Activated CD8-positive, alpha-beta memory T cell treated with anti-CD3 and anti-CD28 coated beads, Interleukin-2, amount 10 ng/mL, durations not matched to agents 7 days and 5 days (primary cell): ENCODE results near the gene CMTR1. TPM values are rescaled to one million over a fixed set of nuclear protein-coding genes. Genes with fewer than 3 reads are reported as not detected.

Source experiments
- ATAC-seq: fragments of 150-1000 bp; cut with Tn5 transposase; one replicate; pipeline ENCODE4 v1.10.0; 2021; ENCODE audit warnings: moderate library complexity
- CTCF ChIA-PET: fragments of 350-600 bp; sonication (Branson Sonifier 250); formaldehyde crosslinking; loops from one replicate; lab custom pipeline; 2021; ENCODE audit warnings: antibody characterized with exemption; lab: Charles Lee
- DNase-seq: peaks from one replicate; pipeline ENCODE4 v3.0.0-alpha.2; 2020
- H3K27ac Mint-ChIP-seq: one replicate; pipeline ENCODE4 v1.8.0; 2021; ENCODE audit warnings: mild to moderate bottlenecking, mixed read lengths
- H3K27me3 Mint-ChIP-seq: one replicate; pipeline ENCODE4 v1.8.0; 2021; ENCODE audit warnings: mixed read lengths
- H3K36me3 Mint-ChIP-seq: one replicate; pipeline ENCODE4 v1.8.0; 2021; ENCODE audit warnings: mild to moderate bottlenecking, mixed read lengths
- H3K4me1 Mint-ChIP-seq: one replicate; pipeline ENCODE4 v1.8.0; 2021; ENCODE audit warnings: mixed read lengths
- H3K4me3 Mint-ChIP-seq: one replicate; pipeline ENCODE4 v1.8.0; 2021; ENCODE audit warnings: mild to moderate bottlenecking, moderate library complexity, mixed read lengths
- H3K9me3 Mint-ChIP-seq: one replicate; pipeline ENCODE4 v1.8.0; 2022; ENCODE audit warnings: low read depth, mixed read lengths
- total RNA-seq, 2 experiments: library from RNA; stranded (reverse); gene quantifications; one replicate each; pipeline ENCODE4 v1.2.3, GENCODE V29; 2021

Gene CMTR1
- total RNA-seq, 2 experiments from 2014 or later: 83.9 to 120 TPM

DNA sequence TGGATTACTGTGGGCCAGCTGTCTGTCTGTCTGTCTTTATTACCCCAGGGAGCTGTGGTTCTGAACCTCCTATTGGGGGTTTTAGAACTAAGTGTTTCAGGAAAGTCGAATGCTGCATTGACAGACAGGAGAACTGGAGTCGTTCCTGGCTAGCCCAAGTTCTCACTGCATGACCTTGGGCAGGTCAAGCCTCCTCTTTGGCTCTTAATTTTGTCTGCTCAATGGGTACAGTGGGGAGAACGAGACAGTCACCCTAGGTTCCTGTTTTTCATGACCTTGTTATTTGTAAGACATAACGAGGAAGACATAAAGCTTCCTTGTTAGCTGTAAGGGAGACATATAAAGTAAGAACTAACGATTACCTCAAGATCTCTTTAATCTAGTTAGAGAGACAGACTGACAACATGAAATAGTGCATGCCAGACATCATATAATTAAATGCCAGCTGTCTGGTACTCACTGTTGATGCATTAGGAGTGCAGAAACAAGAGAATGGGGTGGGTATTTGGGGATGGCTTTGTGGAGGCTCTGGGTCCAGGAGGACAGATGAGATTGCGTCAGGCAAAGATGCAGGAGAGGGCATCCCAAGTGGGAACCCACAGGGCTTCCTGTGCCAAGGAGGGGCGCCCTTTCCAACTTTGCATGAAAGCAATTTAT is 70.4 kb downstream of the CMTR1 start:
- DNase-seq (no peak), ATAC-seq (no peak)
- H3K9me3 Mint-ChIP-seq: no peaks in the 10 kb centered on the region
- CTCF ChIA-PET: interaction anchor here (0.6 to 10.2 kb wide), 6 partner anchors 12 to 257 kb away, joined by 3 to 79 read pairs (median 4); no protein-coding TSS in a partner anchor
- no peak overlapping the region for H3K4me3 Mint-ChIP-seq
- H3K4me1 Mint-ChIP-seq: peaks cover 57% of the 10 kb centered on the region
- H3K27ac Mint-ChIP-seq: peak overlapping the region; percentile 93
- peaks cover 2% of the 10 kb centered on the region for H3K36me3 Mint-ChIP-seq
- H3K27me3 Mint-ChIP-seq: no peaks in the 10 kb centered on the region

DNA sequence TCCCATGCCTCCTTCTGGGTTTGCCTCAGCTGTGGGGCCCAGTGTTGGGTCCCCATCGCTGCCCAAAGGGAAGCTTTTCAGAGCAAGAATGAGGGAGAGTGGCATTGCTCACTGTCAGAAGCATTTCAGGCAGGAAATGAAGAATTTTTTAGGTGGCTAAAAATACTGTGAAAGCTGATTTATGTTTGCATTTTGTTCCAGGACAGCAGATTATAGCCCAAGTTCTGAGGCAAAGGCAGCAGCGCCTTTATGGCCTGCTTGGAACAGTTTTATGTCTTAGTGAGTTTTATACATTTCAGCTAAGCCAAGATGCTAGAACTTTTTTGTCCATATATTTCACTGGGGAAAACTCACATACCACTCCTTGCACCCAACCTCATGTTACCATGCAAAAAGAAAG is 71.0 kb downstream of the CMTR1 start:
- H3K36me3 Mint-ChIP-seq: peaks cover 2% of the 10 kb centered on the region
- DNase-seq (no peak), ATAC-seq (no peak)
- H3K4me3 Mint-ChIP-seq: no peak overlapping the region
- peaks cover 53% of the 10 kb centered on the region for H3K4me1 Mint-ChIP-seq
- CTCF ChIA-PET: interaction anchor here (1.0 to 10.2 kb wide), 4 partner anchors 12 to 258 kb away, joined by 3 to 79 read pairs (median 7); no protein-coding TSS in a partner anchor
- H3K9me3 Mint-ChIP-seq: no peaks in the 10 kb centered on the region
- no peaks in the 10 kb centered on the region for H3K27me3 Mint-ChIP-seq
- H3K27ac Mint-ChIP-seq: peak overlapping the region; percentile 50

DNA sequence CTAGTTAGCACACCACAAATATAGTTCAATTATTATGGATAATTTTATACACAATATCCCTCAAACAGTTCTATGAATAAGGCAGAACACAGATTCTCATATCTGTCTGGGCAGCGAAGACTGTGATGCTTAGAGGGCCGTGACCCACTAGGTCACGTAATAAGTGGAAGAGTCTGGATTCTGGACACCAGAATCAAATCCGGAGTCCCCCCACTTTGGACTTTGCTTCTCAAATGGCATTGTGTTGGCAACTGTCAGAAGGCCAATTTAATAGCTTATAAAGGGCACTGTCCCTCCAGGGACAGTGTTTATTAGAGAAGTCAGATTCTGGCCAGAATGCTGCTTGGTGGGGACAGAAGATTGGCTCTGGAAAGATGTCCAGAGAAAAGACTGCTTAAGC is 73.5 kb downstream of the CMTR1 start:
- H3K27me3 Mint-ChIP-seq: no peaks in the 10 kb centered on the region
- peaks cover 37% of the 10 kb centered on the region for H3K4me1 Mint-ChIP-seq
- no peaks in the 10 kb centered on the region for H3K9me3 Mint-ChIP-seq
- DNase-seq (no peak), ATAC-seq (no peak)
- H3K4me3 Mint-ChIP-seq: no peak overlapping the region
- CTCF ChIA-PET: interaction anchor here (10.2 kb wide), 1 partner anchor 9 kb away, joined by 79 read pairs; no protein-coding TSS in a partner anchor
- H3K36me3 Mint-ChIP-seq: no peaks in the 10 kb centered on the region
- no peak overlapping the region for H3K27ac Mint-ChIP-seq

DNA sequence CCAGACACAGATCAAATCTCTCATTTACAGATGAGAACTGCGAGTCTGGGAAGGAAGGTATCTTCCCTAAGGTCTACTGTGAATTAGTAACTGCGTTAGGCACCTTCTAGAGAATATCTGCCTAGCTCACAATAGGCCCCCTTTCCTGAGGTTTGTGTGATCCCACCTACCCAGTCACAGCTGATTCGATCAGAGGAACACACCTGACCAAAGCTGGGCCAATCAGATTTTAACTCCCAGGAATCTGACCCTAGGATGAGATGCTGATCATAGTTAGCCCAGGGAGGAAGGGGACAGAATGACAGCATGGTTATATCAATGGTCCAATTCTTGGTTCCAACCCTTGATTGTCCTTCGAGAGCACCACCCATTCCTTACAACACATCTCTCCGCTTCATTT is 74.1 kb downstream of the CMTR1 start:
- ATAC-seq: no peak
- H3K4me1 Mint-ChIP-seq: peaks cover 32% of the 10 kb centered on the region
- no peak overlapping the region for H3K27ac Mint-ChIP-seq
- no peak for DNase-seq
- CTCF ChIA-PET: interaction anchor here (10.2 kb wide), 1 partner anchor 9 kb away, joined by 79 read pairs; no protein-coding TSS in a partner anchor
- no peaks in the 10 kb centered on the region for H3K36me3 Mint-ChIP-seq
- no peaks in the 10 kb centered on the region for H3K27me3 Mint-ChIP-seq
- no peak overlapping the region for H3K4me3 Mint-ChIP-seq
- H3K9me3 Mint-ChIP-seq: no peaks in the 10 kb centered on the region

DNA sequence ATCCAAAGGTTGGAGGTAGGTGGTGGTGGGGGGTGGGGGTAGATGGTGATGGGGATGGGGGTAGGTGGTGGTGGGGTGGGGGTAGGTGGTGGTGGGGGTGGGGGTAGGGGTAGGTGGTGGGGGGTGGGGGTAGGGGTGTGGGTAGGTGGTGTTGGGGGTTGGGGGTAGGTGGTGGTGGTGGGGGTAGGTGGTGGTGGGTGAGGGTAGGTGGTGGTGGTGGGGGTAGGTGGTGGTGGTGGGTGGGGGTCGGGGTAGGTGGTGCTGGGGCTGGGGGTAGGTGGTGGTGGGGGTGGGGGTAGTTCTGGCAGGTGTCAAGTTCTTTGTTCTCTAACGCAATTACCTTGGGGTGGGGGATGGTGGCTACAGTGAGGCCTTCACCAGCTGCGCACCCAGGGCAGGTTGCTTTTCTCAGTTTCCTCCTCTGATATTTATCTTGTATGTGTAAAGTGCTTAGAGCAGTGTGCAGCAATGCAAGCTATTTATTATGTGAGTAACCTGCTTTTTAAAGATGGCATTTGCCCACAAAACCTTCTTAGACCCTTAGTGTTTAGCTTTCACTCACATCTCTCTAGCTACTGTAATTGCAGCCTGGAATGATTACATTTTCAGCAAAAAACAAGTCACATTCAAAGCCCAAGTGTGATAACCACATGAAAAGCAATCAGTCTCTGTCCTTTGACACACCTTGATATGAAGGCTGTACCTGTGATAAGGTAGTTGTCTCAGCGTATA is 74.8 kb downstream of the CMTR1 start:
- CTCF ChIA-PET: interaction anchor here (10.2 kb wide), 1 partner anchor 8 kb away, joined by 79 read pairs; no protein-coding TSS in a partner anchor
- H3K9me3 Mint-ChIP-seq: no peaks in the 10 kb centered on the region
- peak overlapping the region; percentile 30 for H3K27ac Mint-ChIP-seq
- H3K4me3 Mint-ChIP-seq: no peak overlapping the region
- no peaks in the 10 kb centered on the region for H3K27me3 Mint-ChIP-seq
- ATAC-seq: peak; percentile 47
- H3K4me1 Mint-ChIP-seq: peaks cover 24% of the 10 kb centered on the region
- no peak for DNase-seq
- no peaks in the 10 kb centered on the region for H3K36me3 Mint-ChIP-seq

DNA sequence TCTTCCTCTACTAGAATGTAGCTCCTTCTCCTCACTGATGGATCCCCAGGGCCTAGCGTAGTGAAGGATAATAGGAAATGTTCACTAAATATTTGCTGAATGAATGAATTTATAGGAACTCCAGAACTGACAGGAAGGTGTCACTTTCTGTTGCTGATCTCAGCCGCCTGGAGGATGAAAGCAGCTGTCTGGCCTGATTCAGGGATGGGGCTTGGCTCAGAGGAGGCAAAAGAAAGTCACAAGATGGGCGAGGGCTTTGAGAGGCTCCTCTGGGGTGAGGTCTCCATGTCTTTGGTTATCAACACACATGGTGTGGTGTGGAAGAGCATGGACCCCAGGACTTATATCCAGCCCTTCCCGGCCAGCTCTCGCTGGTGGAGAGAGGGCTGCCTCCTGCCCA is 78.2 kb downstream of the CMTR1 start:
- CTCF ChIA-PET: no interaction called here
- DNase-seq (no peak), ATAC-seq (no peak)
- no peak overlapping the region for H3K4me3 Mint-ChIP-seq
- peaks cover 32% of the 10 kb centered on the region for H3K4me1 Mint-ChIP-seq
- no peaks in the 10 kb centered on the region for H3K36me3 Mint-ChIP-seq
- no peak overlapping the region for H3K27ac Mint-ChIP-seq
- H3K27me3 Mint-ChIP-seq: no peaks in the 10 kb centered on the region
- no peaks in the 10 kb centered on the region for H3K9me3 Mint-ChIP-seq

DNA sequence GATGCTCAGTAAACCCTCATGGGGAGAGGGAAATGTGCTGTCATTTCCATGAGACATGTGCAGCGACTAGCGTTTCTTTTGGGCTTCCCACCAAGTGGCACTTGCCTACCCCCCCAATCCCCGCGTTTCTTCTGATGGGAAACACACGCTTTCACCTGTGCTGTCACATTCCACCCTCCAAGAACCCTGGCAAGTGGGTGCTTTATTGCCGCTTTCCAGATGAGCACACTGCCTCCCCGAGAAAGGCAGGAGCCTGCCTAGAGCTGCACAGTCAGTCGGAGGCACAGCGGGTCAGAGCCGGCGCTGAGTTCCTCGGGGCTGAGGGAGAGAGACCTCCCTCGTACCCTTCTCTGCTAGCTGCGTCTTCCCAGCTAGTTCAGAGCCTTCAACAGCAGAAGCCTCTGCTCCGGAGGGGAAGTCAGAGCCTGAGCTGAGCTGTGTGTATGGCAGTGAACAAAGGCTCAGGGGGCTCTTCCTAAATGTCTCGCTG is 78.9 kb downstream of the CMTR1 start:
- Mint-ChIP-seq H3K36me3 (no peaks in the 10 kb centered on the region), H3K27ac (no peak overlapping the region), H3K4me3 (no peak overlapping the region), H3K27me3 (no peaks in the 10 kb centered on the region), H3K9me3 (no peaks in the 10 kb centered on the region), H3K4me1 (peaks cover 40% of the 10 kb centered on the region)
- CTCF ChIA-PET: interaction anchor here (1.0 to 7.8 kb wide), 2 partner anchors 8 to 169 kb away, joined by 3 to 79 read pairs; partner anchors contain the start of gene CCDC167
- DNase-seq (no peak), ATAC-seq (no peak)

DNA sequence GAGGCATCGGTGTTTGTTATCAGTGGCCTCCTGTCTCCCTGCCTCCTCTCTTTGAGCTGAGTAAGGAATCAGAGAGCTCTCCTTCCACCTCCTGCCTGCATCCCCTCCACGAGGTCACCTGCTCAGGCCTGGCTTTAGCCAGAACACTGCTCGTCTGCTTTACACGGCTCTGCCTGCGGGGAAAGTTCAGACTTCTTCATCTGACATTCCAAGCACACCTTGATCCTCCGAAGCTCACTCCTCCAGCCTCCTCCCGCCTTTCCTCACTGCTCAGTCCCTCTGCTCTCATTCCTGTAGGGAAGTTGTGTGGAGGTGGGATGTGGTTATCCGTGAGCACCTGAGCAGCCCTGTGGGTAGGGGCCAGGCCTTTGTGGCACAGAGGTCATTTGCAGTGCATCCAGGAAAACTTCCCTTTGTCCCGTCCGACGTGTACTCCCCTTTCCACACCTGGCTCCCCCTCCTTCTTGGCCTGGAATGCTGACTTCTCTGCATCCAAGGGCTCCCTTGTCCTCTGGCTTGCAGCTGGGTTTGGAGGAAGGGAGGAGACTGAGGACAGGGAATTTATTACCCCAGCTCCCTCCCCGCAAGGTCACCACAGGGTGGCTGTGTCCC is 79.5 kb downstream of the CMTR1 start:
- Mint-ChIP-seq H3K4me3 (no peak overlapping the region), H3K36me3 (no peaks in the 10 kb centered on the region), H3K9me3 (no peaks in the 10 kb centered on the region), H3K4me1 (peaks cover 45% of the 10 kb centered on the region), H3K27me3 (no peaks in the 10 kb centered on the region), H3K27ac (no peak overlapping the region)
- CTCF ChIA-PET: interaction anchor here (1.0 to 7.8 kb wide), 2 partner anchors 9 to 169 kb away, joined by 3 to 79 read pairs; partner anchors contain the start of gene CCDC167
- DNase-seq (no peak), ATAC-seq (no peak)

DNA sequence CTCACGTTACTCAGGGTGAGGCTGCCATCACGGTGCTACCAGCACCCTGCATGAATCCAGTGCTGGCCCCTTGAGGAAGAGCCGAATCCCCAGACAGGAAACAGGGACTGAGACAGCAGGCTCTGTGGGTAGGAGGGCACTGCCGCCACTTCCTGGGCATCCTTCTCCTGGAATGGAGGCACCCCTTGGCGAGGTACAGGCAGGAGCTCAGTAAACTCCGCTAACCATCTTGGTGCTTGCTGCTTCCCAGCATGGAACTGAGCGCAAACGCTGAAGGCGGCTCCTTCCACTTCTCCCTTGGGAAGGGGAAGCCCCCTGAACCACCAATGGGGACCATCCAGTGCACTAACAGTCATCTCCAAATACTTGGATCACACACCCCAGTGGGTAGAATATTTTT is 80.1 kb downstream of the CMTR1 start:
- Mint-ChIP-seq H3K9me3 (no peaks in the 10 kb centered on the region), H3K4me1 (peaks cover 49% of the 10 kb centered on the region), H3K27ac (no peak overlapping the region), H3K4me3 (no peak overlapping the region), H3K27me3 (no peaks in the 10 kb centered on the region), H3K36me3 (no peaks in the 10 kb centered on the region)
- CTCF ChIA-PET: interaction anchor here (7.8 kb wide), 1 partner anchor 9 kb away, joined by 79 read pairs; the partner anchor contains the start of gene CCDC167
- DNase-seq: no peak
- no peak for ATAC-seq

DNA sequence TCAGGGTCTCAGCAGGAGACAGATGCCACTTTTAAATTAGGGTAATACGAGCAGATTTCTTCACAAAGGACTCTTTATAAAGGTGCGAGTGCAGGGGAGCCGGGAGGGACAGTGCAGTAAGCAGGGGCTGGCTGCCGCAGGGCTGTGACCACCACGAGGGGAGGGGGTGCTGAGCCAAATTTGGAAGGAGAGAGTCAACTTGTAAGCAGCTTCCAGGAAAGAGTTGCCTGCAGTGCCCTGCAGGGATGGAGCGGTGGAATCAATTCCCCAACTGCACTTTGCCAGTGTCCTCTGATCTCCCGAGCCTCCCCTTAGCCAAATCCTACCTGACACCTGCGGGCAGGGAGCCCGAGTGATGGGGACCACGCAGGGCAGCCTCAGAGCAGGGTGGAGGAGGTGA is 80.6 kb downstream of the CMTR1 start:
- no peaks in the 10 kb centered on the region for H3K36me3 Mint-ChIP-seq
- H3K4me1 Mint-ChIP-seq: peaks cover 49% of the 10 kb centered on the region
- CTCF ChIA-PET: interaction anchor here (7.8 kb wide), 1 partner anchor 10 kb away, joined by 79 read pairs; the partner anchor contains the start of gene CCDC167
- H3K4me3 Mint-ChIP-seq: no peak overlapping the region
- no peak overlapping the region for H3K27ac Mint-ChIP-seq
- no peaks in the 10 kb centered on the region for H3K27me3 Mint-ChIP-seq
- no peaks in the 10 kb centered on the region for H3K9me3 Mint-ChIP-seq
- ATAC-seq: no peak
- no peak for DNase-seq

DNA sequence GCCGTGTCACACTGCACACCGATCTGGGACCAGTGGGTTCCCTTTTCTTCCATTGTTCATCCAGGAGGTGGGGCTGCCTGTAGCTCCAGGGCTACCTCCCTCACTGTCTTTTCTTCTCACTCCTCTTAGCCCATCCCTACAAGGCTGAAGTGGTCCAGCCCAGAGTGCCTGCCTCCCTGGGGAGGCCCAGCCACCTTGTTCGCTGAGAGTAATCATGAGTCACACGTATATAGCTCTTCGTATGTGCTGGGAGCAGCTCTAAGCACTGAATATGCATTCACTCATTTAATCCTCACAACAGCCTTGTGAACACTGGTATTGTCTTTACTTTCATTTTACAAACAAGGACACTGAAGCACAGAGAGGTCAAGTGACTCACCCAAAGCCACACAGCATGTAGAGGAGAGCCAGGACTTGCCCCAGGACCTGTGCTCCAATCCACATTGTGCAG is 81.3 kb downstream of the CMTR1 start:
- Mint-ChIP-seq H3K27ac (peak overlapping the region; percentile 90), H3K9me3 (no peaks in the 10 kb centered on the region), H3K36me3 (no peaks in the 10 kb centered on the region), H3K4me3 (peak overlapping the region; percentile 66), H3K4me1 (peaks cover 51% of the 10 kb centered on the region), H3K27me3 (no peaks in the 10 kb centered on the region)
- DNase-seq (peak; percentile 60), ATAC-seq (peak; percentile 25)
- CTCF ChIA-PET: interaction anchor here (0.6 to 7.8 kb wide), 2 partner anchors 11 to 51 kb away, joined by 3 to 79 read pairs; partner anchors contain the start of gene CCDC167

DNA sequence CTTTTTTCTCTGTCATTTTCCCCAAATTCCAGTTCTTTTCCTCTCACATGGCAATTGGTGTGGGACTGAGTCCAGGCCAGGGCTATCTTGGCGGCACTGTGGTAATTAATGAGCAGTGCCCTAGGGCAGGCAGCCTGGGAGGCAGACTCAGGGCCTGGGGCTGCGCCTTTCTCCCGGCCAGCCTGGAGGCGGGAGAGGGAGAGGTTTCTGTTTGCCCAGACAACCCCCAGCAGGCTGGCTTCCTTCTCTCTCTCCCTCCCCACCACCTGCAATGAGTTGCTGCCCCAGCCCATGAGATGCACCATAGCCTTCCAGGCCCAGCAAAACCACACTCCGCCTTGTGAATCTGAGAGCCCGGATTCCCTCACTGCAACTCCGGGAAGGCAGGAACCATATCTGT is 81.8 kb downstream of the CMTR1 start:
- CTCF ChIA-PET: interaction anchor here (7.8 kb wide), 1 partner anchor 11 kb away, joined by 79 read pairs; the partner anchor contains the start of gene CCDC167
- Mint-ChIP-seq H3K4me3 (peak overlapping the region; percentile 66), H3K36me3 (no peaks in the 10 kb centered on the region), H3K27me3 (no peaks in the 10 kb centered on the region), H3K27ac (peak overlapping the region; percentile 90), H3K9me3 (no peaks in the 10 kb centered on the region), H3K4me1 (peaks cover 51% of the 10 kb centered on the region)
- no peak for ATAC-seq
- DNase-seq: no peak

DNA sequence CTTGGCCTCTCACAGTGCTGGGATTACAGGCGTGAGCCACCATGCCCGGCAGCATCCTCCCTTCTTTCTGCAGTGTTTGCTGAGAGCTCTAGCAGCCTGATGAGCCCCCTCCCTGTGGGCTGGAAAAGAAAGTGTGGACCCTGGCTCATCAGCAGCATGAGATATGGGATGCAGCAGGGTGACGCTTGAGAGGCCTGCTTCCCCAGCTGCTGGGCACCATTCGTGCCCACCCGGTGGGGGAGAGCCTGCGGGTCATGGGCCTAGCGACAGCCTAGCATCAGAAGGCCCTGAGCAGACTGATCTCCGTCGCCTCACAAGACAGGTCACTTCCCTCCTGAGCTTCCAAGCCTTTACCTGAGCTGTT is 82.7 kb downstream of the CMTR1 start:
- CTCF ChIA-PET: interaction anchor here (0.6 to 7.8 kb wide), 4 partner anchors 12 to 48 kb away, joined by 3 to 79 read pairs (median 5); partner anchors contain the start of gene CCDC167
- no peaks in the 10 kb centered on the region for H3K36me3 Mint-ChIP-seq
- DNase-seq (no peak), ATAC-seq (no peak)
- H3K4me3 Mint-ChIP-seq: peak overlapping the region; percentile 66
- no peaks in the 10 kb centered on the region for H3K9me3 Mint-ChIP-seq
- peaks cover 54% of the 10 kb centered on the region for H3K4me1 Mint-ChIP-seq
- H3K27me3 Mint-ChIP-seq: no peaks in the 10 kb centered on the region
- peak overlapping the region; percentile 90 for H3K27ac Mint-ChIP-seq
